Eye (tissue), 1 donor: ENCODE results near the gene KIF1A.
"Not testable (repeated sequence)": the region's sequence is repeated elsewhere in the genome, so short reads cannot be mapped to it uniquely, and the experiment has no call there.

ENCODE experiments used
- DNase-seq: peaks from one replicate; pipeline ENCODE4 v3.0.0-alpha.2; 2015

Gene KIF1A

DNA sequence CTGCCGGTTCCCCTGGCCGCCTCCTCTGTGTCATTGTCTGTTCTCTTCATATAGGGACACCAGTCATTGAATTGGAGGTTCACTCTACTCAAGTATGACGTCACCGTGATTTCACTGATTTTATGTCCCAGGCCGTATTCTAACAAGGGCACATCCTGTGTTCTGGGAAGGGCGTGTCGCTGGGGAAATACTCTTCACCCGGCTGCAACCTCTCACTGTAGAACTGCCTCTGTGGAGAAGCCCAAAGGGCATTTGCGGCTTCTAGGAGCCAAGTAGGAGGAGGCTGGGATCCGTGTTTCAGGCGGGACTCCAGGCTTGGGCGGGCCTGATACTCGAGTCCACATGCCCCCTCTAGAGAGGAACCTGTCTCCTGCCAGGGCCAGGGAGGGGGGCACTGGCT, 123.5 kb downstream of the KIF1A start:
- not testable (repeated sequence) for DNase-seq

DNA sequence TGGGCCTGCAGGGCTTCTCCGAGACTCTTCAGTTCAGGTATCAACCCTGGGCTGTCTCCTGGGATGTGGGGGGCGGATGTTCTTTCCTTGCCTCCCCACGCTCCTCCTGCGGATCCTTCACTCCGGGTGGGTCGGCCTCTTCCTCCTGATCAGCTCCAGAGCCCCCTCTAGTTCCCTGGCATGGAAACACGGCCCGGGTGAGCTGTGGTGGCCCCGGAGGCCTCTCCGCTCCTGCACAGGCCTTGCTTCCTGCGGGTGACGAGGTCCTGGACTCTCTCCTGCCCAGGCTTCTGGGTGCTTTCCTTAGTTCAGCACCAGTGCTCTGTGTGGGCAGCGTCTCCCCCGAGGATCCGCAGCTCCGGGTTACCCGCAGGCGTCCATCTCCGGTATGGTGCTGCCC, 124.4 kb downstream of the KIF1A start:
- DNase-seq = not testable (repeated sequence)

DNA sequence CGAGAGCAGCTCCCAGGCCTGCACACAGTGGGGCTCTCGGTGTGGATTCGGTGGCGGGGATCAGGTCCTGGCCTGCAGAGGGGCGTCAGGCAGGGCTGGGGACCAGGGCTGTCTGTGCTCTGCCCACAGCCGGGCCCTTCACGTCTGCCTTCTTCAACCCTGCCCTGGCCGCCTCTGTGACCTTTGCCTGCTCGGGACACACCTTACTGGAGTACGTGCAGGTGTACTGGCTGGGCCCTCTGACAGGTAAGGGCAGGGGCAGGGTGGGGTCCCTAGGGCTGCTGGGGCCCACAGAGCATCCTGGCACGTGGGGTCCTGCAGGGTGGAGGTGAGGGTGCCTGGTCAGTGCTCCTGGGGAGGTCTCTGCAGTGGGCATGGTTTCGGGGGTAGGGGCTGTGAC, 125.7 kb downstream of the KIF1A start:
- DNase-seq = not testable (repeated sequence)

DNA sequence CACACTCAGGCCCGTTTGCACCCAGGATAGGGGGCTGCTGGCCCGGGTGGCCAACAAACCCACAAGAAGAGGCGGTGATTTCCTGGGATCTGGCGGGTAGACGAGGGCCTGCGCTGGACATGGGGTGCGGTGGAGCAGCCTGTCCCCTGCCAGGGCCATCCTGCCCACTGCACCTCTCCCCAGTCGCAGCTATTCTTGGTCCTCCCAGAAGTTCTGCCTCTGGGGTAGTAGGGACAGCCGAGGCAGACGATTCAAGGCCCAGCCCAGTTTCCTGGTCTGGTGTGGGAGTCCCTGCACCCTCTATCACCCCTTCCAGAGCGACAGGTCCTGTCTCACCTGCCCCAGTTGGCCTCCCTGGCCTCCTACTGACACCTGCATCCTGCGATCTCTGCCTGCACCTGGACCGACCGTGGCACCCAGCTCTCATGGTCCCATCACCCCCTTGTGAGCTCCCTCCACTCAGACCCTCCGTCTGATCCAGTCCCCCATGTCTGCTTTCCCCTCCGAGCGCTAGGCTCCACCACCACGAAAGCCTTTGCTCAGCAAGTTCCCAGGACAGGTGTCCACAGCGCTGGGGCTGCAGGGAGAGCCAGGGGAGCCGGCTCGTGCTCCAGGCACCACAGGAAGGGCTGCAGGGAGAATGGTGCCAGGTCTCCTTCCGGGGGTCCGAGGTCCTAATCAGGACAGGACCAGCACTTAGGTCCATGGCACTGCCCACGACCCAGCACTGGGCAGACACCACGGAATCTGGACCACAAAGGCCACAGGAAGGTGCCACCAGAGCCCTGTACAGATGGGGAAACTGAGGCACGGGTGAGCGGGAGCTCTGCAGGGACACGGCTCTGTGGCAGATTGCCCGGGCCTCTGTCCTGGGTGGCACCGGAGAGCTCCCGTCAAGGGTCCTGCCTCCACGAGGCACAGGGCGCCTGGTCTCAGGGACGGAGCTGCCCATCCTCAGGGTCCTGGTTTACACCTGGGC, 127.1 kb downstream of the KIF1A start:
- DNase-seq = not testable (repeated sequence)

DNA sequence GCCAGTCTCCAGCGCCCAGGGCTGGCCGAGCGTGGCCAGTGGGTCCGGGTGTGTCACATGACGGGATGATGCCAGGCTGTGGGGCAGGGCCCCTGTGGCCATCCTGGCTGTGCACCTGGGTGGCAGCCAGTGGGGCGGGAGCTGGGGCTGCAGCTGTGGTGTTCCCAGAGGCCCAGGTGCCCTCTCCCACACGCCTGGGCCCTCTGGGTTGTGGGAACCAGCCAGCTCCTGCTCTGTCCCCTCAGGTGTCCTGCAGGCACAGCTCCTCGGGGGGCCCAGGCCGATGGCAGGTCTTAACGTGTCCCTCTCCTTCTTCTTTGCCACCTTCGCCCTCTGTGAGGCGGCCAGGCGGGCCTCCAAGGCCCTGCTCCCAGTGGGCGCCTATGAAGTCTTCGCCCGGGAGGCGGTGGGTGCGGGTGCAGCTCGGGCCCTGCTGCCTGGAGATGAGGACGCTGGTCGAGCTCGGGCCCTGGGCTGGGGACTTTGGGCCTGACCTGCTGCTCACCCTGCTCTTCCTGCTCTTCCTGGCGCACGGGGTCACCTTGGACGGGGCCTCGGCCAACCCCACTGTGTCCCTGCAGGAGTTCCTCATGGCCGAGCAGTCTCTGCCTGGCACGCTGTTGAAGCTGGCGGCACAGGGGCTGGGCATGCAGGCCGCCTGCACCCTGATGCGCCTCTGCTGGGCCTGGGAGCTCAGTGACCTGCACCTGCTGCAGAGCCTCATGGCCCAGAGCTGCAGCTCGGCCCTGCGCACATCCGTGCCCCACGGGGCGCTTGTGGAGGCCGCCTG, 128.2 kb downstream of the KIF1A start, which contains the start of gene AQP12A:
Gene AQP12A, plus strand, starts transcription at position 236 of the 790 bp plus-strand sequence. Its CDS starts 48 bp downstream, at position 284.
- DNase-seq = not testable (repeated sequence)

DNA sequence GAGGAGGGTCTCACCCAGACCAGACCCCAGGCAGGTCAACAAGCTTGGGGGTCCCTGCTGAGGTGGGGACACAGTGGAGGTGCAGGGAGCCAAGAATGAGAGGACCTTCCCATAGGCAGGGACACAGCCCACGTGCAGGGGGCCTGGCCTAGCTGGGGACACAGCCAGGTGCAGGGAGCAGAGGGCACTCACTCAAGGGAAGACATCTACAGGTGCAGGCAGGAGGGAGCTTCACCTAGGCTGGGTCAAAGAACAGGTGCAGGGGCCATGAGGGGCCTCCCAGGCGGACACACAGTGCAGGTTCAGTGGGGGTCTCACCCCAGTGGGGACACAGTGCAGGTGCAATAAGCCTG, 129.0 kb downstream of the KIF1A start:
- DNase-seq = not testable (repeated sequence)

DNA sequence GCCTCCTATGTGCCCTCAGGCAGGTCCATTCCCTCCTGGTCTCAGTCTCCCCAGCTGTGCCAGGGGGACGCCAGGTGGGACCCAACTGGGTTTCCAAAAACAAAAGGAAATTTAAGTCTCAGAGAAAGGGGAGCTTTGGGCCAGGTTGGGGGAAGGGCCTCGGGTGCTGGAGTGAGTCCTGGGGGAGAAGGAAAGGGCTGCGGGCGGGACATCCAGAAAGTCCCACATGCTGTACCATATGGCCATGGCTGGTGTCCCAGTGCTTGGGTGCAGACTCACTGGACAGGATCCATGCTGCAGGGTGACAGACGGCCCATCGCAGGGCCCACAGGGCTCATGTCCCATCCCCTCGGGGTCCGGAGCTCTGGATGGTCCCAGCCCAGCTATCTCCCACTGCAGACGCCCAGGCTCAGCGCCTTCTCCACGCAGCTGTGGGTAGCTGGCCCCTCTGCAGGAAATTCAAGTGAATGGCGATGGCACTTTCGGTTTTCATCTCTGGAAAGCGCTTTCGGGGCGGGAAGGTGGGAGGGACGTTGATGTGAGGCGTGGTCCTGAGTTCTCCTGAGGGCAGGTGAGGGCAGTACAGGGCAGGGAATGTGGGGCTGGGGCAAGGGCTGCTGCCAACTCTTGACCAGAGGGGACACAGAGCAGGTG, 129.5 kb downstream of the KIF1A start:
- DNase-seq = not testable (repeated sequence)

DNA sequence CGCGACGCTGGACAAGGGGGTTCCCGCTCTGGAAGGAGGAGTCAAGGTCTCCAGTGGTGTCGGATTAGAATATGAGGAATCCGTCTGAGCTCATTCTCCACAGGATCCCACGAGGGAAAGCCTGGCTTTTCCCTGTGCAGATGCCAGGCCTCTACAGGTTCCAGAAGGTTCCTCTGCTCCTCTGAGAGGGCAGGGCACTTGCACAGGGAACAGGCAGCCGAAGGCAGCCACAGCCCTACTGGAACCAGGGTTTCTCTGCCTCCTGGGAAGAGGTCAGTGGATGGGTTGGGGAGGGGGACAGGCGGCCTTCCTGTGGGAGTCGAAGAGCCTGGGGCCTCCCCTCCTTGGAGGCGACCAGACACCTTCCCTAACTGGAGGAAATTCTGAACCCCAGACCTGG, 130.0 kb downstream of the KIF1A start:
- no peak for DNase-seq

DNA sequence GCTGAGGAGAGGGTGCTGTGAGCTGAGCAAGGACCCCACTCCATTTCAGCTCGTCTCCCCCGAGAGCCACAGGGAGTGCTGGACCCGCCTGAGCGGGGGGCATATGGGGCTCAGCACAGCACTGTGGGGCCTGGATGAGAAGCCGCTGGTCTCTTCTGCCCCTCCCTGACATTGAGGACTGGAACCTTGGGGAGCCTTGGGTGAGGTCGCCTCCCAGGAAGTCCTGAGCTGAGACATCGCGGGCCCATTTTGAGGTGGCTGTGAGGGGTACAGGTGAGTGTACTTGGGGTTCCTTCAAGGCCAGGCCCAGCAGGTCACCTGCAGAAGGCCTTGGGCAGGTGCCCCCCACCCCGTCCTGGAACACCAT, 131.5 kb downstream of the KIF1A start:
- DNase-seq = no peak

DNA sequence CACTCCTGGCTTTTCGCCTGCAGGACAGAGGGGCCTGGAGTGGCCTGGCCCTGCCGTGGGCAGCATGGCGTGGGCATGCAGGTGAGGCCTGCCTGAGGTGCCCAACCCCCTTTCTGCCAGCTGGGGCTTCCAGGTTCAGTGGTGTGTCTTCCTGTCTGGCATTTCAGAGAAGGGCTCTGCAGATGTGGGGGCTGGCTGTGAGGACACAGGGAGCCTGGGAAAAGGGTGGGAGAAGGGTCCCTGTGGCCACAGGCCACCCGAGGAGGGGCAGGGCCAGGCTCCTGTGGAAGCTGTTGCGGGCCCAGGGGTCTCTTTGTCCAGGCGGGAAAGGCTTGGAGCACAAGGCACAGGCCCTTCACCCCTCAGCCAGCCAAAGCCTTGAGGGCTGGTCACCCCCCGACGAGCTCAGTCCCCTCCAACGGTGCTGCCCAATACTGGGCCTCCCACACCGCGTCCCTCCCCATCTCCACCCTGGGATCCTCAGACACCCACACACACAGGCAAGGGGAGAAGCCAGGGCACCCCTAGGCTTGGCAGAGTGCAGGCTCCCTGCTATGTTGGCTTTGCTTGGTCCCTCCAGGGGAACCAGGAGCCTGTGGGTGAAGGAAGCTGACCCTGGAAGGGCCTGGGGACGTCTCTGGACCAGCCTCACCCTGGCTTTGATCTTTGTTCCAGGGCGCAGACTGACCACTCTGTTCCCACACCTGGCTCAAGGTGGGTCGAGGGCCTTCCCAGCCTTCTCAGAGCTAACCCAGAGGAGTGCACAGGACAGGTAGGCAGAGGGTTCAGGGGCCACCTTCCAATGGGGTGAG, 132.1 kb downstream of the KIF1A start:
- no peak for DNase-seq

DNA sequence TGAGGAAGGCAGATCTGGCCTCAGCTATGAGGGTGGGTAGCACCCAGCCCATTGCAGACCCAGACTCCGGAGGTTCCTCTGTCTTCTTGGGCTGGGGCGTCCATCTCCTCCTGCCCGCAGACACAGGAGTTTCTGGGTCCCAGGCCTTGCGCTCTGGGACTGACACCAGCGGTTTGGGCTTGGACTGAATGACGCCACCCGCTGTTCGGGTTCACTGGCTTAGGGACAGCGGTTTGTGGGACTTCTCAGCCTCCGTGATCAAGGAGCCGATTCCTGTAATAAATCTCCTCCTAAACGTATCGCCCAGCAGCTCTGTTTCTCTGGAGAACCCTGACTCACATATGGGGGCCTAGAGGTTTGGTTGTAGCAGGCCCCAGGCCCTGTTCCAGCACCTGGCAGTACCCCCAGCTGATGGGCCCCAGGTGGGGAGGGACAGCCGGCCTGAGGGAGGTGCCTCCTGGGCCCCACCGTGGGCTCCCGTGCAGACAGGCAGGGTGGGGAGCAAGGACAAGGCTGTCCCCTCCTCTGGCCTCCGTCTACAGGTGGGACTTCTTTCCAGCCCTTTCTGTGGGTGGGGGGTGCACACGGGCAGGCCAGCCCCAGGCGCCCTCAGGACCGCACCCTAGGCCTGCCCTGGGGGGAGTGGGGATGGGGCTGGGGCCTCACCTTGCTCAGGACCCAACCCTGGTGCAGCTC, 132.8 kb downstream of the KIF1A start:
- no peak for DNase-seq

DNA sequence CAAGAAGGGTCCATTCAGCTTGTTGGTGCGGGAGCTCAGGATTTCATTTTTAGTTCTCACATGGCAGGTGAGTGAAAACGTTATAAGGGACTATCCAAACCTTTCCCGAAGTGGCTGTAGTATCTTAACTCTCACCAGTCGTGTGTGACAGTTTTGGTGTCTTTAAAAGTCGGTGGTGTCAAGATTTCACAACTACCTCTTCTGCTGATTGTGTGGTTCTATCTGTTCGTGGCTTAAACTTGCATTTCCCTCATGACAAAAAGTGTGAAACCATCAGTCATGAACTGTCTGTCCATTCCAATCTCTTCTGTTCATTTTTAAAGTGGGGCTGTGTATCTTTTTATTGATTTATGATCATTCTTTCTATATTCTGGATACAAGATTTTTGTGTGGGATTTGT, 133.6 kb downstream of the KIF1A start:
- DNase-seq = no peak

DNA sequence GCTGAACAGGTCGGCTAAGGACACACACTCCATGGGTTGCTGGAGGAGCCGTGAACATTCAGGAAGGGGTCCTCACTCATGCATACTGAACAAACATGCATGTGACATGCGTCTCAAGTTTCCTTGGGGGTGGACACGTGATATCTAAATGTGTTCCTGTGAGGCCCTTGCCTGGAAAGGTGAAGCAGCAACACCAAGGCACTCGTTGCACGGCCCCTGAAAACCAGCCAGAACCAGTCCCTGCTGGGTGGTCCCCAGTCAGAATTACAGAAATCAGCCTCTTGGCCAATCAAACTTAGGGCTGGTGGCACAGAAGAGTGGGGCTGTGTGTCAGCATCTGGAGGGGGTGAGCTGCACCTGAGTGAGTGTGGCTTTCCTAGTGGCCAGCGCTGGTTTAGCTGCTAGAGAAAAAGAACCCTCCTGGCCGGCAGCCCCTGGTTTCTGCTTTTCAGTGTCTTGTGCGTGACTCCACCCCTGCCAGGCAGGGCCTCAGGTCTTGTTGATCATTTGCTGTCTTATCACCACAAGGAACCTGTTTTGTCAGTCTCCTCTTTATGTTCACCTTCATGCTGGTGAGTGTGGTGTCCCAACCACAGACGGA, 134.1 kb downstream of the KIF1A start:
- peak; percentile 31 for DNase-seq

DNA sequence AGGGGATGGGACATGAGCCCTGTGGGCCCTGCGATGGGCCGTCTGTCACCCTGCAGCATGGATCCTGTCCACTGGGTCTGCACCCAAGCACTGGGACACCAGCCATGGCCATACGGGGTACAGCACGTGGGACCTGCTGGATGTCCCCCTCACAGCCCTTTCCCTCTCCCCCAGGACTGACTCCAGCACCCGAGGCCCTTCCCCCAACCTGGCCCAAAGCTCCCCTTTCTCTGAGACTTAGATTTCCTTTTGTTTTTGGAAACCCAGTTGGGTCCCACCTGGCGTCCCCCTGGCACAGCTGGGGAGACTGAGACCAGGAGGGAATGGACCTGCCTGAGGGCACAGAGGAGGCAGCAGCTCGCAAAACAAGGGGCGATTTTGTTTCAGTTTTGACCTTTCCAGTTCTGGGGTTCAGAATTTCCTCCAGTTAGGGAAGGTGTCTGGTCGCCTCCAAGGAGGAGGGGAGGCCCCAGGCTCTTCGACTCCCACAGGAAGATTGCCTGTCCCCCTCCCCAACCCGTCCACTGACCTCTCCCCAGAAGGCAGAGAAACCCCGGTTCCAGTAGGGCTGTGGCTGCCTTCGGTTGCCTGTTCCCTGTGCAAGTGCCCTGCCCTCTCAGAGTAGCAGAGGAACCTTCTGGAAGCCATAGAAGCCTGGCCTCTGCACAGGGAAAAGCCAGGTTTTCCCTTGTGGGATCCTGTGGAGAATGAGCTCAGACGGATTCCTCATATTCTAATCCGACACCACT, 135.9 kb downstream of the KIF1A start:
- not testable (repeated sequence) for DNase-seq

DNA sequence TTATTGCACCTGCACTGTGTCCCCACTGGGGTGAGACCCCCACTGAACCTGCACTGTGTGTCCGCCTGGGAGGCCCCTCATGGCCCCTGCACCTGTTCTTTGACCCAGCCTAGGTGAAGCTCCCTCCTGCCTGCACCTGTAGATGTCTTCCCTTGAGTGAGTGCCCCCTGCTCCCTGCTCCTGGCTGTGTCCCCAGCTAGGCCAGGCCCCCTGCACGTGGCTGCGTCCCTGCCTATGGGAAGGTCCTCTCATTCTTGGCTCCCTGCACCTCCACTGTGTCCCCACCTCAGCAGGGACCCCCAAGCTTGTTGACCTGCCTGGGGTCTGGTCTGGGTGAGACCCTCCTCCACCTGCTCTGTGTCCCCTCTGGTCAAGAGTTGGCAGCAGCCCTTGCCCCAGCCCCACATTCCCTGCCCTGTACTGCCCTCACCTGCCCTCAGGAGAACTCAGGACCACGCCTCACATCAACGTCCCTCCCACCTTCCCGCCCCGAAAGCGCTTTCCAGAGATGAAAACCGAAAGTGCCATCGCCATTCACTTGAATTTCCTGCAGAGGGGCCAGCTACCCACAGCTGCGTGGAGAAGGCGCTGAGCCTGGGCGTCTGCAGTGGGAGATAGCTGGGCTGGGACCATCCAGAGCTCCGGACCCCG, 136.6 kb downstream of the KIF1A start:
- DNase-seq = not testable (repeated sequence)

DNA sequence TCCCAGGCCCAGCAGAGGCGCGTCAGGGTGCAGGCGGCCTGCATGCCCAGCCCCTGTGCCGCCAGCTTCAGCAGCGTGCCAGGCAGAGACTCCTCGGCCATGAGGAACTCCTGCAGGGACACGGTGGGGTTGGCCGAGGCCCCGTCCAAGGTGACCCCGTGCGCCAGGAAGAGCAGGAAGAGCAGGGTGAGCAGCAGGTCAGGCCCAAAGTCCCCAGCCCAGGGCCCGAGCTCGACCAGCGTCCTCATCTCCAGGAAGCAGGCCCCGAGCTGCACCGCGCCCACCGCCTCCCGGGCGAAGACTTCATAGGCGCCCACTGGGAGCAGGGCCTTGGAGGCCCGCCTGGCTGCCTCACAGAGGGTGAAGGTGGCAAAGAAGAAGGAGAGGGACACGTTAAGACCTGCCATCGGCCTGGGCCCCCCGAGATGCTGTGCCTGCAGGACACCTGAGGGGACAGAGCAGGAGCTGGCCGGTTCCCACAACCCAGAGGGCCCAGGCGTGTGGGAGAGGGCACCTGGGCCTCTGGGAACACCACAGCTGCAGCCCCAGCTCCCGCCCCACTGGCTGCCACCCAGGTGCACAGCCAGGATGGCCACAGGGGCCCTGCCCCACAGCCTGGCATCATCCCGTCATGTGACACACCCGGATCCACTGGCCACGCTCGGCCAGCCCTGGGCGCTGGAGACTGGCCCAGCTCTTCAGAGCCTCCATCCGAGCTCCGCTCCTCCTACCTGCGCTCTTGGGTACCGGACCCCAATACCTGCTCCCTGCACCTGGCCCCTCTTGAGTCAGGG, 137.4 kb downstream of the KIF1A start, which contains the start of gene AQP12B:
Gene AQP12B, minus strand, starts transcription at position 455 of the 794 bp plus-strand sequence. Its CDS starts 48 bp downstream, at position 407.
- DNase-seq = not testable (repeated sequence)

DNA sequence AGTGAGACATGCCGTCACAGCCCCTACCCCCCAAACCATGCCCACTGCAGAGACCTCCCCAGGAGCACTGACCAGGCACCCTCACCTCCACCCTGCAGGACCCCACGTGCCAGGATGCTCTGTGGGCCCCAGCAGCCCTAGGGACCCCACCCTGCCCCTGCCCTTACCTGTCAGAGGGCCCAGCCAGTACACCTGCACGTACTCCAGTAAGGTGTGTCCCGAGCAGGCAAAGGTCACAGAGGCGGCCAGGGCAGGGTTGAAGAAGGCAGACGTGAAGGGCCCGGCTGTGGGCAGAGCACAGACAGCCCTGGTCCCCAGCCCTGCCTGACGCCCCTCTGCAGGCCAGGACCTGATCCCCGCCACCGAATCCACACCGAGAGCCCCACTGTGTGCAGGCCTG, 139.8 kb downstream of the KIF1A start:
- not testable (repeated sequence) for DNase-seq

DNA sequence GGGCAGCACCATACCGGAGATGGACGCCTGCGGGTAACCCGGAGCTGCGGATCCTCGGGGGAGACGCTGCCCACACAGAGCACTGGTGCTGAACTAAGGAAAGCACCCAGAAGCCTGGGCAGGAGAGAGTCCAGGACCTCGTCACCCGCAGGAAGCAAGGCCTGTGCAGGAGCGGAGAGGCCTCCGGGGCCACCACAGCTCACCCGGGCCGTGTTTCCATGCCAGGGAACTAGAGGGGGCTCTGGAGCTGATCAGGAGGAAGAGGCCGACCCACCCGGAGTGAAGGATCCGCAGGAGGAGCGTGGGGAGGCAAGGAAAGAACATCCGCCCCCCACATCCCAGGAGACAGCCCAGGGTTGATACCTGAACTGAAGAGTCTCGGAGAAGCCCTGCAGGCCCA, 141.1 kb downstream of the KIF1A start:
- DNase-seq = not testable (repeated sequence)

DNA sequence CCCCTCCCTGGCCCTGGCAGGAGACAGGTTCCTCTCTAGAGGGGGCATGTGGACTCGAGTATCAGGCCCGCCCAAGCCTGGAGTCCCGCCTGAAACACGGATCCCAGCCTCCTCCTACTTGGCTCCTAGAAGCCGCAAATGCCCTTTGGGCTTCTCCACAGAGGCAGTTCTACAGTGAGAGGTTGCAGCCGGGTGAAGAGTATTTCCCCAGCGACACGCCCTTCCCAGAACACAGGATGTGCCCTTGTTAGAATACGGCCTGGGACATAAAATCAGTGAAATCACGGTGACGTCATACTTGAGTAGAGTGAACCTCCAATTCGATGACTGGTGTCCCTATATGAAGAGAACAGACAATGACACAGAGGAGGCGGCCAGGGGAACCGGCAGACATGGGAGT, 142.0 kb downstream of the KIF1A start:
- DNase-seq = not testable (repeated sequence)
